HepG2 (cell line): ENCODE results near the gene SDC1. TPM values are rescaled to one million over a fixed set of nuclear protein-coding genes. Genes with fewer than 3 reads are reported as not detected.

Experiments used
- DMAP1 ChIP-seq: IDR thresholded peaks from 2 replicates; pipeline ENCODE4 v1.6.1; 2016
- MEIS1 ChIP-seq: sonication (generic); formaldehyde crosslinking; IDR thresholded peaks from 2 replicates; pipeline ENCODE4 v1.9.0; 2021; ENCODE audit warnings: mild to moderate bottlenecking, missing genetic modification reagents, moderate library complexity, borderline replicate concordance
- MIER2 ChIP-seq: IDR thresholded peaks from 2 replicates; pipeline ENCODE4 v1.6.1; 2016; ENCODE audit warnings: missing biosample characterization, missing genetic modification reagents
- NONO ChIP-seq, 2 experiments: fragments of 450-650 bp in 1 of 2; sonication (generic) in 1 of 2; formaldehyde crosslinking in 1 of 2; IDR thresholded peaks in 1 of 2; conservative IDR thresholded peaks in 1 of 2; 2 replicates each; pipeline versions ENCODE4 v1.6.1 to v1.8.0; 2017 to 2022; ENCODE audit warnings: mild to moderate bottlenecking in 1 of 2, missing genetic modification reagents in 1 of 2, moderate library complexity in 1 of 2
- NR2C2 ChIP-seq: sonication (generic); formaldehyde crosslinking; IDR thresholded peaks from 2 replicates; pipeline ENCODE4 v1.4.0; 2020; ENCODE audit warnings: missing genetic modification reagents, mild to moderate bottlenecking, moderate library complexity, borderline replicate concordance
- RBM39 ChIP-seq: fragments of 200-400 bp; formaldehyde crosslinking; IDR thresholded peaks from one replicate; pipeline ENCODE4 v1.6.1; 2018; ENCODE audit warnings: antibody characterized with exemption, mild to moderate bottlenecking, low read depth, low read length; ENCODE audit not compliant: poor library complexity, severe bottlenecking
- ZBTB21 ChIP-seq: sonication (generic); formaldehyde crosslinking; IDR thresholded peaks from 2 replicates; pipeline ENCODE4 v1.4.0; 2020; ENCODE audit warnings: missing genetic modification reagents
- ZBTB7B ChIP-seq: sonication (generic); formaldehyde crosslinking; IDR thresholded peaks from 2 replicates; pipeline ENCODE4 v1.4.0; 2020; ENCODE audit warnings: missing genetic modification reagents
- ZFP36L1 ChIP-seq: sonication (generic); formaldehyde crosslinking; IDR thresholded peaks from 2 replicates; pipeline ENCODE4 v1.8.0; 2022; ENCODE audit warnings: mild to moderate bottlenecking, missing genetic modification reagents, moderate library complexity
- ZFP90 ChIP-seq: sonication (generic); formaldehyde crosslinking; IDR thresholded peaks from 2 replicates; pipeline ENCODE4 v1.8.0; 2022; ENCODE audit warnings: missing genetic modification reagents, mild to moderate bottlenecking, inconsistent platforms, borderline replicate concordance
- ZMAT3 ChIP-seq: sonication (generic); formaldehyde crosslinking; conservative IDR thresholded peaks from 2 replicates; pipeline ENCODE4 v1.7.0; 2021; ENCODE audit warnings: missing genetic modification reagents
- ZNF282 ChIP-seq: fragments of 450-650 bp; IDR thresholded peaks from 2 replicates; pipeline ENCODE4 v1.6.1; 2018; ENCODE audit not compliant: partially characterized antibody
- ZNF446 ChIP-seq: sonication (generic); formaldehyde crosslinking; IDR thresholded peaks from 2 replicates; pipeline ENCODE4 v1.5.0; 2020; ENCODE audit warnings: mild to moderate bottlenecking, missing genetic modification reagents
- ZNF567 ChIP-seq: sonication (generic); formaldehyde crosslinking; IDR thresholded peaks from 2 replicates; pipeline ENCODE4 v1.8.1; 2023; ENCODE audit warnings: mild to moderate bottlenecking, missing genetic modification reagents, borderline replicate concordance
- polyA plus RNA-seq, 8 experiments: library from polyadenylated mRNA; depleted of rRNA in 3 of 8; stranded (reverse) in 7 of 8; unstranded in 1 of 8; fragments of >200 nt; fragmentation: Illumina TruSeq in 4 of 8; extraction: Trizol in 4 of 8; gene quantifications; 2 replicates each; pipeline versions ENCODE4 v1.2.1 to v1.2.3, GENCODE V29; 2011 to 2016; ENCODE audit warnings: low read depth in 4 of 8, missing spikeins in 1 of 8, mixed read lengths in 1 of 8; ENCODE audit not compliant: insufficient read depth in 1 of 8
- total RNA-seq, 5 experiments: library from RNA; depleted of rRNA; stranded (reverse); fragments of >200 nt; fragmentation: Illumina TruSeq; extraction: Trizol; gene quantifications; 2 replicates each; pipeline ENCODE4 v1.2.3, GENCODE V29; 2016; ENCODE audit warnings: low read depth in 1 of 5
- TF ChIP-seq, protein P1 (sequence below): sonication (generic); formaldehyde crosslinking; IDR thresholded peaks from 2 replicates; pipeline ENCODE4 v1.5.0; 2020; ENCODE audit warnings: missing genetic modification reagents
- TF ChIP-seq, protein P2 (sequence below), 2 experiments: IDR thresholded peaks; 2 replicates each; pipeline ENCODE4 v1.6.1; 2011 to 2012; ENCODE audit warnings: low read length in 2 of 2, borderline replicate concordance in 1 of 2, low read depth in 1 of 2, mild to moderate bottlenecking in 1 of 2, moderate library complexity in 1 of 2
- TF ChIP-seq, protein P3 (sequence below): IDR thresholded peaks from 2 replicates; pipeline ENCODE4 v1.6.1; 2018; ENCODE audit warnings: missing genetic modification reagents, mild to moderate bottlenecking, missing compliant biosample characterization
- TF ChIP-seq, protein P4 (sequence below): IDR thresholded peaks from 2 replicates; pipeline ENCODE4 v1.6.1; 2016; ENCODE audit warnings: missing biosample characterization, missing genetic modification reagents, low read depth
- TF ChIP-seq, protein P5 (sequence below): sonication (generic); formaldehyde crosslinking; IDR thresholded peaks from 2 replicates; pipeline ENCODE4 v1.4.0; 2020; ENCODE audit warnings: missing genetic modification reagents, borderline replicate concordance

Gene SDC1
- total and polyA plus RNA-seq, 2 of the 13 experiments (the other 11 are each of a cell fraction or from before 2014, with no cell fraction given) = 108 to 119 TPM

DNA sequence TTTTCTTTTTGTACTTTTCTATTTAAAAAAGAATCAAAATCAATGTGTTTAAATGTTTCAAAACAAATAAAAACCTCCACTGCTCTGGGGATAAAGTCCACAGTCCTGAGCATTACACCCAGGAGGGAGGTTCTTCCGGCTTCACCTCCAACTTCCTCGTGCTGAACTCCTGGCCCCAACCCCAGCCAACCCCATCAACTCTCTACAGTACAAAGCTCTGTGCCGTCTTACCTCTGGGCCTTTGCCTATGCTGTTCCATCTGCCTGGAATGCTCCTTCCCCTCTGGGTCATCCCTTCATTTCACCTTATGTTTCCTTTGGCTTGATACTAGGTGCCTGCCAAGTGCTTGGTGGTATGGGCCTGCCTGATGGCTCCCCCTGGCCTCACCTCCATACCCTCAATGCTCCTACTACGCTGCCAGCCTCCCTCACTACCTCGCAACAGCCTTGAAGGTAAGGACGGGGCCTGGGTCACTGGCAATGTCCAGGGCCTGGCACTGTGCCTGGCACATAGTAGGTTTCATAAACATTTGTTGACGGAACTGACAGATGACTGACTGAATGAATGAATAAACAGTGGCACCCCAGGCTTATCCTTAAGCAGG lies 28.8 kb downstream of the SDC1 start (continued):
- TF ChIP-seq, protein P1, sequence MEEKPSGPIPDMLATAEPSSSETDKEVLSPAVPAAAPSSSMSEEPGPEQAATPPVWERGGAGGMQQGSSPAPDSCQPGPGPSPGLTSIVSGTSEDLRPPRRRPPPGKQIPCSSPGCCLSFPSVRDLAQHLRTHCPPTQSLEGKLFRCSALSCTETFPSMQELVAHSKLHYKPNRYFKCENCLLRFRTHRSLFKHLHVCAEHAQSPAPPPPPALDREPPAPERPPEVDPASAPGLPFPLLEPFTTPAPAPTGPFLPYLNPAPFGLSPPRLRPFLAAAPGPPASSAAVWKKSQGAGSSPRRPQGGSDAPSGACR (CRISPR knock-in tag) = no peak
- TF ChIP-seq ZNF567 (CRISPR knock-in tag) = 0 out of 2 replicates have a peak, but pooled peaks have one; percentile 15
- no peak for TF ChIP-seq ZBTB21
- TF ChIP-seq, protein P2, sequence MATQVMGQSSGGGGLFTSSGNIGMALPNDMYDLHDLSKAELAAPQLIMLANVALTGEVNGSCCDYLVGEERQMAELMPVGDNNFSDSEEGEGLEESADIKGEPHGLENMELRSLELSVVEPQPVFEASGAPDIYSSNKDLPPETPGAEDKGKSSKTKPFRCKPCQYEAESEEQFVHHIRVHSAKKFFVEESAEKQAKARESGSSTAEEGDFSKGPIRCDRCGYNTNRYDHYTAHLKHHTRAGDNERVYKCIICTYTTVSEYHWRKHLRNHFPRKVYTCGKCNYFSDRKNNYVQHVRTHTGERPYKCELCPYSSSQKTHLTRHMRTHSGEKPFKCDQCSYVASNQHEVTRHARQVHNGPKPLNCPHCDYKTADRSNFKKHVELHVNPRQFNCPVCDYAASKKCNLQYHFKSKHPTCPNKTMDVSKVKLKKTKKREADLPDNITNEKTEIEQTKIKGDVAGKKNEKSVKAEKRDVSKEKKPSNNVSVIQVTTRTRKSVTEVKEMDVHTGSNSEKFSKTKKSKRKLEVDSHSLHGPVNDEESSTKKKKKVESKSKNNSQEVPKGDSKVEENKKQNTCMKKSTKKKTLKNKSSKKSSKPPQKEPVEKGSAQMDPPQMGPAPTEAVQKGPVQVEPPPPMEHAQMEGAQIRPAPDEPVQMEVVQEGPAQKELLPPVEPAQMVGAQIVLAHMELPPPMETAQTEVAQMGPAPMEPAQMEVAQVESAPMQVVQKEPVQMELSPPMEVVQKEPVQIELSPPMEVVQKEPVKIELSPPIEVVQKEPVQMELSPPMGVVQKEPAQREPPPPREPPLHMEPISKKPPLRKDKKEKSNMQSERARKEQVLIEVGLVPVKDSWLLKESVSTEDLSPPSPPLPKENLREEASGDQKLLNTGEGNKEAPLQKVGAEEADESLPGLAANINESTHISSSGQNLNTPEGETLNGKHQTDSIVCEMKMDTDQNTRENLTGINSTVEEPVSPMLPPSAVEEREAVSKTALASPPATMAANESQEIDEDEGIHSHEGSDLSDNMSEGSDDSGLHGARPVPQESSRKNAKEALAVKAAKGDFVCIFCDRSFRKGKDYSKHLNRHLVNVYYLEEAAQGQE (IDR thresholded peaks at IDR 0.05; ENCODE audit: borderline replicate concordance in 1 of 2, low read depth in 1 of 2, low read length in 2 of 2) = peak in 1 of 2 experiments; percentile 58; a peak in 1 of 4 replicates
- no peak for TF ChIP-seq ZFP90 (CRISPR knock-in tag)
- TF ChIP-seq ZNF446 (CRISPR knock-in tag) = peak; percentile 53; the same call in 1 of the 2 replicates
- TF ChIP-seq NONO (IDR thresholded peaks at IDR 0.05) = no peak
- TF ChIP-seq NONO (CRISPR knock-in tag; conservative IDR thresholded peaks at IDR 0.05) = peak; percentile 79; the same call in 1 of the 2 replicates
- no peak; the same call in 1 of the 2 replicates for TF ChIP-seq ZFP36L1 (CRISPR knock-in tag)
- TF ChIP-seq NR2C2 (CRISPR knock-in tag) = peak; percentile 71
- peak; percentile 91; the same call in 1 of the 2 replicates for TF ChIP-seq ZMAT3 (CRISPR knock-in tag)
- peak; percentile 72 for TF ChIP-seq MEIS1
- peak; percentile 60 for TF ChIP-seq MIER2 (CRISPR knock-in tag)
- TF ChIP-seq DMAP1 (CRISPR knock-in tag) = peak; percentile 74
- peak; percentile 75; the same call in 1 of the 2 replicates for TF ChIP-seq ZBTB7B (CRISPR knock-in tag)
- TF ChIP-seq, protein P3, sequence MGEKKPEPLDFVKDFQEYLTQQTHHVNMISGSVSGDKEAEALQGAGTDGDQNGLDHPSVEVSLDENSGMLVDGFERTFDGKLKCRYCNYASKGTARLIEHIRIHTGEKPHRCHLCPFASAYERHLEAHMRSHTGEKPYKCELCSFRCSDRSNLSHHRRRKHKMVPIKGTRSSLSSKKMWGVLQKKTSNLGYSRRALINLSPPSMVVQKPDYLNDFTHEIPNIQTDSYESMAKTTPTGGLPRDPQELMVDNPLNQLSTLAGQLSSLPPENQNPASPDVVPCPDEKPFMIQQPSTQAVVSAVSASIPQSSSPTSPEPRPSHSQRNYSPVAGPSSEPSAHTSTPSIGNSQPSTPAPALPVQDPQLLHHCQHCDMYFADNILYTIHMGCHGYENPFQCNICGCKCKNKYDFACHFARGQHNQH (CRISPR knock-in tag) = peak; percentile 85
- no peak for TF ChIP-seq ZNF282
- TF ChIP-seq, protein P4, sequence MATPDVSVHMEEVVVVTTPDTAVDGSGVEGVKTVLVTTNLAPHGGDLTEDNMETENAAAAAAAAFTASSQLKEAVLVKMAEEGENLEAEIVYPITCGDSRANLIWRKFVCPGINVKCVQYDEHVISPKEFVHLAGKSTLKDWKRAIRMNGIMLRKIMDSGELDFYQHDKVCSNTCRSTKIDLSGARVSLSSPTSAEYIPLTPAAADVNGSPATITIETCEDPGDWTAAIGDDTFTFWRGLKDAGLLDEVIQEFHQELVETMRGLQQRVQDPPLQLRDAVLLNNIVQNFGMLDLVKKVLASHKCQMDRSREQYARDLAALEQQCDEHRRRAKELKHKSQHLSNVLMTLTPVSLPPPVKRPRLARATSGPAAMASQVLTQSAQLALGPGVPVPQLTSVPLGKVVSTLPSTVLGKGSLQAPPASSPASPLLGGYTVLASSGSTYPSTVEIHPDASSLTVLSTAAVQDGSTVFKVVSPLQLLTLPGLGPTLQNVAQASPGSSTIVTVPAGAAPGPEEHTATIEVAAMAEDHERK (CRISPR knock-in tag) = no peak
- TF ChIP-seq, protein P5, sequence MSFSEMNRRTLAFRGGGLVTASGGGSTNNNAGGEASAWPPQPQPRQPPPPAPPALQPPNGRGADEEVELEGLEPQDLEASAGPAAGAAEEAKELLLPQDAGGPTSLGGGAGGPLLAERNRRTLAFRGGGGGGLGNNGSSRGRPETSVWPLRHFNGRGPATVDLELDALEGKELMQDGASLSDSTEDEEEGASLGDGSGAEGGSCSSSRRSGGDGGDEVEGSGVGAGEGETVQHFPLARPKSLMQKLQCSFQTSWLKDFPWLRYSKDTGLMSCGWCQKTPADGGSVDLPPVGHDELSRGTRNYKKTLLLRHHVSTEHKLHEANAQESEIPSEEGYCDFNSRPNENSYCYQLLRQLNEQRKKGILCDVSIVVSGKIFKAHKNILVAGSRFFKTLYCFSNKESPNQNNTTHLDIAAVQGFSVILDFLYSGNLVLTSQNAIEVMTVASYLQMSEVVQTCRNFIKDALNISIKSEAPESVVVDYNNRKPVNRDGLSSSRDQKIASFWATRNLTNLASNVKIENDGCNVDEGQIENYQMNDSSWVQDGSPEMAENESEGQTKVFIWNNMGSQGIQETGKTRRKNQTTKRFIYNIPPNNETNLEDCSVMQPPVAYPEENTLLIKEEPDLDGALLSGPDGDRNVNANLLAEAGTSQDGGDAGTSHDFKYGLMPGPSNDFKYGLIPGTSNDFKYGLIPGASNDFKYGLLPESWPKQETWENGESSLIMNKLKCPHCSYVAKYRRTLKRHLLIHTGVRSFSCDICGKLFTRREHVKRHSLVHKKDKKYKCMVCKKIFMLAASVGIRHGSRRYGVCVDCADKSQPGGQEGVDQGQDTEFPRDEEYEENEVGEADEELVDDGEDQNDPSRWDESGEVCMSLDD (CRISPR knock-in tag) = no peak
- TF ChIP-seq RBM39 = no peak
